ENCODE measurements around the gene ADAMTS7.
"Not testable (repeated sequence)": the region's sequence is repeated elsewhere in the genome, so short reads cannot be mapped to it uniquely, and the experiment has no call there.

ADAMTS7 gene

GRCh38 chr15:78804391-78804792 lies 6.9 kb downstream of the ADAMTS7 start:
- TF ChIP-seq CTCF (IDR thresholded peaks at IDR 0.05; ENCODE audit: low read depth, low read length): no peak
- DNase-seq (ENCODE audit: low read depth in 2 of 2): no peak
- no peak overlapping the region for H3K4me3 ChIP-seq (replicated peaks in 1 of 2; ENCODE audit: low read depth in 2 of 2, low read length in 2 of 2)

DNA sequence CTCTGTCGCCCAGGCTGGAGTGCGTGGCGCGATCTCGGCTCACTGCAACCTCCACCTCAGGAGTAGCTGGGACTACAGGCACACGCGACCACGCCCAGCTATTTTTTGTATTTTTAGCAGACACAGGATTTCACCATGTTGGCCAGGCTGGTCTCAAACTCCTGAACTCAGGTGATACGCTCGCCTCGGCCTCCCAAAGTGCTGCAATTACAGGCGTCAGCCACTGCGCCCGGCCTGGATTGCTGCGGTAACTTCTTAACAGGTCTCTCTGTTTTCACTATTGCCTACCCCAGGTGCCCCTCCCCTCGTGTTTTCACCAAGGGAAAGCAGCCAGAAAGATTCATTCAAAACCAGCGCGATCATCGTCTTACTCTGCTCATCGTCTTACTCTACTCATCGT lies 10.5 kb downstream of the ADAMTS7 start:
- no peak overlapping the region for H3K4me3 ChIP-seq (replicated peaks in 1 of 2; ENCODE audit: low read depth in 2 of 2, low read length in 2 of 2)

GRCh38 chr15:78800189-78800588 lies 11.1 kb downstream of the ADAMTS7 start:
- TF ChIP-seq CTCF (IDR thresholded peaks at IDR 0.05; ENCODE audit: low read depth, low read length): no peak
- DNase-seq (ENCODE audit: low read depth in 2 of 2): no peak
- no peak overlapping the region for H3K4me3 ChIP-seq (replicated peaks in 1 of 2; ENCODE audit: low read depth in 2 of 2, low read length in 2 of 2)

More for the DNA sequence above, 10.5 kb downstream of the ADAMTS7 start:
- DNase-seq (ENCODE audit: low read depth in 2 of 2): no peak
- no peak for TF ChIP-seq CTCF (IDR thresholded peaks at IDR 0.05; ENCODE audit: low read depth, low read length)

- not testable (repeated sequence) for H3K4me3 ChIP-seq (replicated peaks in 1 of 2; ENCODE audit: low read depth in 2 of 2, low read length in 2 of 2); DNase-seq (ENCODE audit: low read depth in 2 of 2)
Observed at GRCh38 chr15:78799102-78799501, 12.2 kb downstream of the ADAMTS7 start.

DNA sequence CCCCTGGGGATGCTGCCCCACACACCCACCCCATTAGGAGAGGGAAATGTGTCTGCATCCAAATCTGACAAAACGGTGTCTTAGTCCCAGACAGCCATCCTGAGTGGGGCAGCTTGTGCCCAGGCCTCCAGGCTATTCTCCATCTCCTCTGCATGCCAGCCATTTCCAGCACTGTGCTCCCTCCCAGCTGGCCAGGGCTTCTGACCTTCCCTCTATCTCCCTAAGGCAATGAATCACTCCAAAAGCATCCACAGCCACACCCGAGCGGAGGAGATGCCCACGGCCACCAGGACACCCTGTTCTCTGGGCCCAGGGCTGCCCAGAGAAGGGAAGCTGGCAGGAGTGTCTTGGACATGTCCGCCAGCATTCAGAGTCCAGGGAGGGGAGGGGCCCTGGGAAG lies 12.9 kb downstream of the ADAMTS7 start:
- H3K4me3 ChIP-seq (replicated peaks in 1 of 2; ENCODE audit: low read depth in 2 of 2, low read length in 2 of 2): not testable (repeated sequence)
- DNase-seq (ENCODE audit: low read depth in 2 of 2): peak; percentile 61 to 72

- no peak for TF ChIP-seq CTCF (IDR thresholded peaks at IDR 0.05; ENCODE audit: low read depth, low read length)
- no peak for DNase-seq (ENCODE audit: low read depth in 2 of 2)
Observed at GRCh38 chr15:78797951-78798350, 13.3 kb downstream of the ADAMTS7 start.

DNA sequence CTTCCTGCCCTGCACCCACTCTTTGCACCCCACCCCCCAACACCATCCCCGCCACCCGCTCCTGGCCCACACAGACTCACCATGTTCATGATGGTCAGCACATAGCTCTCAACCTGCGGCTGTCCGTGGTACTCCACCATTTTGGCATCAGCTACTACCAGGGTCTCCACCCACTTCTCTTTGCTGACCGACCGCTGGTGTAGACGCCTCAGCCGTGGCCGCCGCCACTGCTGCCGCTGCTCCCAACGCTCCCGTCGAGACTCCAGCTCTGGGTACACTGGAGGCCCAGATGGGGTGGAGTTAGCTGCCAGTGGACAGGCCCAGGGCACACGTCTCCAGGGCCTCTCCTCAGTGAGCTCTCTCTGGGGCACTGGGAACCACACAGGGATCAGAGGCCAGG lies 14.8 kb downstream of the ADAMTS7 start:
- DNase-seq (ENCODE audit: low read depth in 2 of 2): no peak
- no peak overlapping the region for H3K4me3 ChIP-seq (replicated peaks in 1 of 2; ENCODE audit: low read depth in 2 of 2, low read length in 2 of 2)
- TF ChIP-seq CTCF (IDR thresholded peaks at IDR 0.05; ENCODE audit: low read depth, low read length): no peak

More at GRCh38 chr15:78797951-78798350, 13.3 kb downstream of the ADAMTS7 start:
- no peak overlapping the region for H3K4me3 ChIP-seq (replicated peaks in 1 of 2; ENCODE audit: low read depth in 2 of 2, low read length in 2 of 2)

GRCh38 chr15:78795043-78795442 lies 16.2 kb downstream of the ADAMTS7 start:
- H3K4me3 ChIP-seq (replicated peaks in 1 of 2; ENCODE audit: low read depth in 2 of 2, low read length in 2 of 2): no peak overlapping the region
- DNase-seq (ENCODE audit: low read depth in 2 of 2): no peak
- no peak for TF ChIP-seq CTCF (IDR thresholded peaks at IDR 0.05; ENCODE audit: low read depth, low read length)

DNA sequence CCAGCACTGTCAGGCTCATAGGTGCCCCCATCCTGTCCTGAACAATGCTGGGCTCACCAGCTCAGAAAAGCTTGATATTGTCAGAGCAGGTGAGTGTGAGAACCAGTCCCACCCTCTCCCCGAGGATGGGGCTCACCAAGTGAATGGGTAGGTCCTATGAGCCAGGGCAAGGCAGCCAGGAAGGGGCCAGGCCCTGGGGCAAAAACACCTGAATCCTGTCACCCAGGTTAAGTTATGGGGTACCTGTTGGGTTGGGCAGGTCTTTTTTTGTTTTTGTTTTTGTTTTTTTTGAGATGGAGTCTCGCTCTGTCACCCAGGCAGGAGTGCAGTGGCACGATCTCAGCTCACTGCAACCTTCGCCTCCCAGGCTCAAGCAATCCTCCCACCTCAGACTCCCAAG lies 16.8 kb downstream of the ADAMTS7 start:
- not testable (repeated sequence) for DNase-seq (ENCODE audit: low read depth in 2 of 2); H3K4me3 ChIP-seq (replicated peaks in 1 of 2; ENCODE audit: low read depth in 2 of 2, low read length in 2 of 2)
